Endometrial microvascular endothelial cells (primary cell): Measurements from ENCODE around the gene CCDC63. TPM values are rescaled to one million over a fixed set of nuclear protein-coding genes. Genes with fewer than 3 reads are reported as not detected.

ENCODE experiments used
- in situ Hi-C: cut with HindIII; loops from 2 replicates; pipeline ENCODE4 v1.10.0; 2017; ENCODE audit warnings: low sequenced_read_pairs, low pct_unique_long_range_greater_than_20kb; ENCODE audit errors: inconsistent ontology term
- total RNA-seq: library from RNA; depleted of rRNA; stranded (reverse); fragments of >200 nt; gene quantifications from one replicate; pipeline ENCODE4 v1.2.3, GENCODE V29; 2015; ENCODE audit errors: inconsistent ontology term

Gene CCDC63
- total RNA-seq, result not detected

- in situ Hi-C loops, result no loop called here
Measured at GRCh38 chr12:110846615-110847566, at the start of gene CCDC63. Gene CCDC63, plus strand, starts transcription at chr12:110846987. Its CDS starts 5,968 bp downstream, at chr12:110852955.

- in situ Hi-C loops, result no loop called here
Measured at GRCh38 chr12:110798461-110798860, 48.3 kb upstream of the CCDC63 start.

GRCh38 chr12:110802489-110802888, 44.3 kb upstream of the CCDC63 start:
- in situ Hi-C loops, result no loop called here

- in situ Hi-C loops, result no loop called here
Measured at GRCh38 chr12:110804406-110804805, 42.4 kb upstream of the CCDC63 start.

GRCh38 chr12:110807640-110808039, 39.1 kb upstream of the CCDC63 start:
- in situ Hi-C loops, result no loop called here

- in situ Hi-C loops, result no loop called here
Measured at GRCh38 chr12:110809149-110809548, 37.6 kb upstream of the CCDC63 start.

GRCh38 chr12:110811972-110812371, 34.8 kb upstream of the CCDC63 start:
- in situ Hi-C loops, result no loop called here

GRCh38 chr12:110813285-110813684, 33.5 kb upstream of the CCDC63 start:
- in situ Hi-C loops, result no loop called here

GRCh38 chr12:110813756-110814155, 33.0 kb upstream of the CCDC63 start:
- in situ Hi-C loops, result no loop called here

- in situ Hi-C loops, result no loop called here
Measured at GRCh38 chr12:110816248-110816647, 30.5 kb upstream of the CCDC63 start.

- in situ Hi-C loops, result no loop called here
Measured at GRCh38 chr12:110816779-110817178, 30.0 kb upstream of the CCDC63 start.

- in situ Hi-C loops, result no loop called here
Measured at GRCh38 chr12:110818511-110818910, 28.3 kb upstream of the CCDC63 start.

- in situ Hi-C loops, result no loop called here
Measured at GRCh38 chr12:110819150-110819549, 27.6 kb upstream of the CCDC63 start.

- in situ Hi-C loops, result no loop called here
Measured at GRCh38 chr12:110819646-110820045, 27.1 kb upstream of the CCDC63 start.

GRCh38 chr12:110821917-110822316, 24.9 kb upstream of the CCDC63 start:
- in situ Hi-C loops, result no loop called here

- in situ Hi-C loops, result no loop called here
Measured at GRCh38 chr12:110822821-110823415, 23.9 kb upstream of the CCDC63 start.

GRCh38 chr12:110824342-110824741, 22.4 kb upstream of the CCDC63 start:
- in situ Hi-C loops, result no loop called here

- in situ Hi-C loops, result no loop called here
Measured at GRCh38 chr12:110825530-110825929, 21.3 kb upstream of the CCDC63 start.

- in situ Hi-C loops, result no loop called here
Measured at GRCh38 chr12:110826592-110827200, 20.1 kb upstream of the CCDC63 start.

GRCh38 chr12:110829308-110829707, 17.5 kb upstream of the CCDC63 start:
- in situ Hi-C loops, result no loop called here
